GM10248 (cell line): ENCODE data around the gene GATA3.

Experiments
- CTCF ChIA-PET: fragments of 300-600 bp; sonication (Branson Sonifier 250); formaldehyde crosslinking; extraction: SDS; loops from one replicate; lab custom pipeline; 2021; ENCODE audit warnings: antibody characterized with exemption; lab: Yijun Ruan, JAX
- POLR2A ChIA-PET: fragments of 350-650 bp; sonication (Branson Sonifier 250); formaldehyde crosslinking; extraction: SDS; loops from one replicate; lab custom pipeline; 2020; ENCODE audit warnings: antibody characterized with exemption; lab: Yijun Ruan, JAX
- DNase-seq: peaks from one replicate; pipeline ENCODE4 v3.0.0; 2012; ENCODE audit errors: extremely low spot score
- CTCF ChIP-seq: IDR thresholded peaks from 2 replicates; pipeline ENCODE4 v1.5.1; 2012; ENCODE audit warnings: mild to moderate bottlenecking, low read depth; ENCODE audit errors: extremely low read depth, missing control alignments, control extremely low read depth

The GATA3 gene

GRCh38 chr10:8042721-8043568, 11.5 kb upstream of the GATA3 start:
- POLR2A ChIA-PET: no interaction called here

GRCh38 chr10:8043569-8044306, 10.8 kb upstream of the GATA3 start:
- no peak for DNase-seq
- peak; percentile 34 for TF ChIP-seq CTCF
- POLR2A ChIA-PET: no interaction called here
- CTCF ChIA-PET: interaction anchor here (1.6 kb wide), 1 partner anchor 1166 kb away, joined by 5 read pairs; no protein-coding TSS in a partner anchor

More at GRCh38 chr10:8042721-8043568, 11.5 kb upstream of the GATA3 start:
- peak; percentile 15 for DNase-seq
- CTCF ChIA-PET: interaction anchor here (1.6 kb wide), 1 partner anchor 1166 kb away, joined by 5 read pairs; no protein-coding TSS in a partner anchor
- TF ChIP-seq CTCF: no peak

- POLR2A ChIA-PET: no interaction called here
- no peak for DNase-seq
- TF ChIP-seq CTCF: no peak
- CTCF ChIA-PET: interaction anchor here (1.8 kb wide), 1 partner anchor 16 kb away, joined by 4 read pairs; no protein-coding TSS in a partner anchor
These were observed 10.1 kb upstream of the GATA3 start for GRCh38 chr10:8044331-8044907.

GRCh38 chr10:8044908-8045725, 9.4 kb upstream of the GATA3 start:
- no peak for TF ChIP-seq CTCF
- no peak for DNase-seq
- ChIA-PET POLR2A (no interaction called here), CTCF (interaction anchor here (1.1 to 1.8 kb wide), 4 partner anchors 14 to 1163 kb away, joined by 3 to 4 read pairs (median 4); no protein-coding TSS in a partner anchor)

- CTCF ChIA-PET: interaction anchor here (1.1 to 1.8 kb wide), 4 partner anchors 15 to 1163 kb away, joined by 3 to 4 read pairs (median 4); no protein-coding TSS in a partner anchor
- POLR2A ChIA-PET: no interaction called here
- TF ChIP-seq CTCF: no peak
- peak; percentile 24 for DNase-seq
These were observed 8.6 kb upstream of the GATA3 start for GRCh38 chr10:8045726-8046494.
